PFSK-1 (cell line): ENCODE measurements around the gene C1orf122.
A peak's percentile ranks its signal among the peaks of the same experiment; 100 is the strongest.

Experiments used
- FOXP2 ChIP-seq: optimal IDR thresholded peaks from 2 replicates; pipeline ENCODE3; 2011; ENCODE audit warnings: borderline replicate concordance, control low read depth, inconsistent platforms; ENCODE audit not compliant: insufficient read depth; ENCODE audit errors: extremely low read length, extremely low read depth
- POLR2AphosphoS5 ChIP-seq: IDR thresholded peaks from 2 replicates; pipeline ENCODE4 v1.6.1; 2012; ENCODE audit warnings: low read depth, mild to moderate bottlenecking, control low read depth, low read length, moderate library complexity
- REST ChIP-seq, 2 experiments: IDR thresholded peaks; 2 replicates each; pipeline versions ENCODE4 v1.6.1 to v1.8.0; 2011 to 2012; ENCODE audit warnings: low read depth in 2 of 2, low read length in 2 of 2, control low read depth in 1 of 2, inconsistent platforms in 1 of 2, mild to moderate bottlenecking in 1 of 2, moderate library complexity in 1 of 2; ENCODE audit not compliant: insufficient read depth in 1 of 2
- SIN3A ChIP-seq: IDR thresholded peaks from 2 replicates; pipeline ENCODE4 v1.6.1; 2012; ENCODE audit warnings: mild to moderate bottlenecking, low read length, moderate library complexity, borderline replicate concordance; ENCODE audit not compliant: insufficient read depth
- TAF1 ChIP-seq: IDR thresholded peaks from 2 replicates; pipeline ENCODE4 v1.6.1; 2012; ENCODE audit warnings: low read length, control low read depth, borderline replicate concordance; ENCODE audit not compliant: insufficient read depth

The C1orf122 gene

GRCh38 chr1:37792943-37793686 is 14.5 kb upstream of the C1orf122 start:
- TF ChIP-seq TAF1 (no peak), SIN3A (no peak), REST (IDR thresholded peaks at IDR 0.05; ENCODE audit: insufficient read depth in 1 of 2, low read depth in 2 of 2, low read length in 2 of 2) (no peak), POLR2AphosphoS5 (no peak), FOXP2 (no peak)

GRCh38 chr1:37793773-37794371 is 13.7 kb upstream of the C1orf122 start, which contains the start of gene MANEAL:
TSS of gene MANEAL (plus strand) at chr1:37793847. CDS start at chr1:37794183, 336 bp downstream.
- TF ChIP-seq REST (IDR thresholded peaks at IDR 0.05; ENCODE audit: insufficient read depth in 1 of 2, low read depth in 2 of 2, low read length in 2 of 2): peak; percentile 29 to 44; a peak in 1 of 4 replicates
- TF ChIP-seq SIN3A: no peak
- 0 out of 2 replicates have a peak, but pooled peaks have one; percentile 21 for TF ChIP-seq POLR2AphosphoS5
- no peak for TF ChIP-seq TAF1
- TF ChIP-seq FOXP2: peak; percentile 11

GRCh38 chr1:37794372-37795339 is 12.9 kb upstream of the C1orf122 start:
- TF ChIP-seq POLR2AphosphoS5: no peak
- no peak for TF ChIP-seq REST (IDR thresholded peaks at IDR 0.05; ENCODE audit: insufficient read depth in 1 of 2, low read depth in 2 of 2, low read length in 2 of 2)
- no peak for TF ChIP-seq FOXP2
- TF ChIP-seq TAF1: no peak
- TF ChIP-seq SIN3A: no peak

- TF ChIP-seq SIN3A (no peak; the same call in 1 of the 2 replicates), POLR2AphosphoS5 (no peak), REST (IDR thresholded peaks at IDR 0.05; ENCODE audit: insufficient read depth in 1 of 2, low read depth in 2 of 2, low read length in 2 of 2) (peak; percentile 93 to 97)
Observed at GRCh38 chr1:37795340-37796125, 12.1 kb upstream of the C1orf122 start.
